GM12878 (cell line): ENCODE data around the gene KRTAP10-1. TPM values are rescaled to one million over a fixed set of nuclear protein-coding genes. Genes with fewer than 3 reads are reported as not detected.

Source experiments
- ATAC-seq: fragments of 200-7000 bp; cut with Tn5 transposase; 3 replicates; pipeline ENCODE4 v1.9.1; 2020; ENCODE audit warnings: mild to moderate bottlenecking, moderate library complexity
- BruUV-seq: library from RNA; stranded (reverse); fragments of 400-500 nt; replicated peaks from 2 replicates; lab custom pipeline; 2021; lab: Mats Ljungman, UMichigan
- CTCF ChIA-PET: fragments of 300-600 bp; sonication (Branson Sonifier 250); formaldehyde crosslinking; extraction: SDS; loops from one replicate; lab custom pipeline; 2021; ENCODE audit warnings: inconsistent platforms; lab: Yijun Ruan, JAX
- POLR2A ChIA-PET: fragments of 350-600 bp; formaldehyde crosslinking; extraction: SDS; loops from one replicate; lab custom pipeline; 2021; ENCODE audit warnings: inconsistent platforms; lab: Charles Lee
- RAD21 ChIA-PET: fragments of 300-600 bp; sonication (Branson Sonifier 250); formaldehyde crosslinking; loops from one replicate; lab custom pipeline; 2023; ENCODE audit warnings: antibody characterized with exemption; ENCODE audit not compliant: unreplicated experiment; lab: Charles Lee
- SMC1A ChIA-PET: fragments of 300-600 bp; sonication (Branson Sonifier 250); formaldehyde crosslinking; loops from one replicate; lab custom pipeline; 2023; ENCODE audit not compliant: unreplicated experiment, uncharacterized antibody; lab: Charles Lee
- DNase-seq: peaks from one replicate; pipeline ENCODE4 v3.0.0-alpha.2; 2011; ENCODE audit warnings: low read depth, low spot score
- FAIRE-seq: peaks from 3 replicates; lab custom pipeline; 2011; peaks lifted over from hg19 to GRCh38; lab: Jason Lieb, UNC
- H2AFZ ChIP-seq: 2 replicates; pipeline ENCODE4 v1.6.0; 2011; ENCODE audit warnings: low read depth, low read length, control low read depth; ENCODE audit not compliant: control insufficient read depth
- H3K27ac ChIP-seq: 2 replicates; pipeline ENCODE4 v1.5.1; 2011; ENCODE audit warnings: control low read depth; ENCODE audit not compliant: control insufficient read depth, insufficient read depth
- H3K27me3 ChIP-seq, 2 experiments: replicated peaks in 1 of 2; 2 replicates each; pipeline versions ENCODE4 v1.6.0 to v1.6.1; 2011; ENCODE audit warnings: low read length in 1 of 2; ENCODE audit not compliant: control insufficient read depth in 2 of 2, insufficient read depth in 2 of 2
- H3K36me3 ChIP-seq, 2 experiments: 2 replicates each; pipeline ENCODE4 v1.5.1; 2011; ENCODE audit warnings: low read length in 1 of 2; ENCODE audit not compliant: control insufficient read depth in 2 of 2, insufficient read depth in 2 of 2
- H3K4me1 ChIP-seq: 2 replicates; pipeline ENCODE4 v1.6.1; 2011; ENCODE audit warnings: mild to moderate bottlenecking, low read length, moderate library complexity, mixed read lengths; ENCODE audit not compliant: control insufficient read depth, insufficient read depth
- H3K4me2 ChIP-seq: 2 replicates; pipeline ENCODE4 v1.6.0; 2011; ENCODE audit warnings: control low read depth; ENCODE audit not compliant: control insufficient read depth, insufficient read depth
- H3K4me3 ChIP-seq: fragments of 200-600 bp; sonication (generic); 2 replicates; pipeline ENCODE4 v1.5.1; 2016
- H3K79me2 ChIP-seq: 2 replicates; pipeline ENCODE4 v1.6.0; 2011; ENCODE audit warnings: low read length; ENCODE audit not compliant: control insufficient read depth, insufficient read depth
- H3K9ac ChIP-seq: 2 replicates; pipeline ENCODE4 v1.8.0; 2011; ENCODE audit warnings: low read length, control low read depth, mixed read lengths; ENCODE audit not compliant: control insufficient read depth, insufficient read depth
- H3K9me3 ChIP-seq: replicated peaks from 3 replicates; pipeline ENCODE4 v1.5.1; 2011; ENCODE audit warnings: mild to moderate bottlenecking, low read length; ENCODE audit not compliant: control insufficient read depth, insufficient read depth
- H4K20me1 ChIP-seq: 2 replicates; pipeline ENCODE4 v1.6.0; 2011; ENCODE audit not compliant: control insufficient read depth, insufficient read depth
- CHD2 ChIP-seq: IDR thresholded peaks from 2 replicates; pipeline ENCODE4 v1.6.1; 2011; ENCODE audit warnings: low read depth, low read length, improper control_type of control experiment, borderline replicate concordance
- CREM ChIP-seq: IDR thresholded peaks from 2 replicates; pipeline ENCODE4 v1.6.1; 2014; ENCODE audit warnings: antibody characterized with exemption, low read depth
- EED ChIP-seq: sonication (generic); IDR thresholded peaks from 2 replicates; pipeline ENCODE4 v1.6.1; 2016; ENCODE audit warnings: antibody characterized with exemption, low read depth
- JUND ChIP-seq: IDR thresholded peaks from 2 replicates; pipeline ENCODE4 v1.6.1; 2012; ENCODE audit warnings: low read depth, mild to moderate bottlenecking, low read length, improper control_type of control experiment, moderate library complexity
- MTA3 ChIP-seq: IDR thresholded peaks from 2 replicates; pipeline ENCODE4 v1.6.1; 2012; ENCODE audit warnings: low read length, inconsistent platforms, borderline replicate concordance
- MYB ChIP-seq: fragments of 150-350 bp; IDR thresholded peaks from 2 replicates; pipeline ENCODE4 v1.6.1; 2014; ENCODE audit warnings: mild to moderate bottlenecking, low read depth, low read length, borderline replicate concordance
- NFIC ChIP-seq: IDR thresholded peaks from 2 replicates; pipeline ENCODE4 v1.6.1; 2012; ENCODE audit warnings: low read depth, mild to moderate bottlenecking, inconsistent platforms, low read length, moderate library complexity
- PAX5 ChIP-seq: IDR thresholded peaks from 2 replicates; pipeline ENCODE4 v1.6.1; 2011; ENCODE audit warnings: low read depth, low read length, borderline replicate concordance
- POLR2AphosphoS2 ChIP-seq: IDR thresholded peaks from 2 replicates; pipeline ENCODE4 v1.6.1; 2011; ENCODE audit warnings: low read depth, mild to moderate bottlenecking, low read length, improper control_type of control experiment, moderate library complexity
- RCOR1 ChIP-seq: conservative IDR thresholded peaks from 2 replicates; pipeline ENCODE4 v1.6.1; 2012; ENCODE audit warnings: low read depth, low read length, improper control_type of control experiment
- RELA ChIP-seq: fragments of 450-650 bp; IDR thresholded peaks from 2 replicates; pipeline ENCODE4 v1.8.0; 2014; ENCODE audit warnings: borderline replicate concordance; ENCODE audit not compliant: partially characterized antibody
- SKIL ChIP-seq: fragments of 450-650 bp; IDR thresholded peaks from 2 replicates; pipeline ENCODE4 v1.6.1; 2017; ENCODE audit warnings: mild to moderate bottlenecking, low read depth, inconsistent platforms; ENCODE audit not compliant: poor library complexity, severe bottlenecking
- SMAD5 ChIP-seq: IDR thresholded peaks from 2 replicates; pipeline ENCODE4 v1.6.1; 2016; ENCODE audit warnings: antibody characterized with exemption, low read depth
- SREBF1 ChIP-seq: IDR thresholded peaks from 2 replicates; pipeline ENCODE4 v1.6.1; 2012; ENCODE audit warnings: mild to moderate bottlenecking, low read length
- TCF12 ChIP-seq: IDR thresholded peaks from 2 replicates; pipeline ENCODE4 v1.6.1; 2011; ENCODE audit warnings: low read depth, mild to moderate bottlenecking, low read length
- ZNF274 ChIP-seq: IDR thresholded peaks from one replicate; pipeline ENCODE4 v1.8.0; 2011; ENCODE audit not compliant: insufficient read length, insufficient read depth
- ZNF384 ChIP-seq: IDR thresholded peaks from 2 replicates; pipeline ENCODE4 v1.6.1; 2012; ENCODE audit warnings: low read depth, mild to moderate bottlenecking, low read length, improper control_type of control experiment, borderline replicate concordance
- WGBS: methylation state at CpG from one replicate; pipeline ENCODE4 v1.1.6; 2016; ENCODE audit warnings: low lambda C conversion rate; ENCODE audit not compliant: insufficient replicate concordance, insufficient coverage; ENCODE audit errors: missing lambda C conversion rate; 5-methylcytosine and 5-hydroxymethylcytosine counted together
- in situ Hi-C: fragments of 300-500 bp; cut with MboI; formaldehyde crosslinking; loops from 9 replicates; pipeline ENCODE4 v1.14.3; 2018; ENCODE audit warnings: mixed read lengths
- intact Hi-C: fragments of 100-400 bp; cut with micrococcal nuclease; formaldehyde crosslinking; loops from one replicate; pipeline ENCODE4 v1.14.2; 2022; ENCODE audit not compliant: unreplicated experiment
- polyA plus RNA-seq, 11 experiments: library from polyadenylated mRNA; depleted of rRNA in 4 of 11; unstranded in 6 of 11; stranded (reverse) in 5 of 11; fragments of >200 nt; fragmentation: Nextera tagmentation in 4 of 11; fragmentation: Illumina TruSeq in 1 of 11; extraction: Ambion mirVana in 4 of 11; extraction: Trizol in 1 of 11; gene quantifications; 1 replicate in 1 of 11; 2 replicates in 10 of 11; pipeline versions ENCODE4 v1.2.1 to v1.2.3, GENCODE V29; 2011 to 2016; ENCODE audit warnings: inconsistent platforms in 2 of 11, missing spikeins in 2 of 11, low read depth in 1 of 11
- total RNA-seq, 4 experiments: library from RNA; depleted of rRNA in 3 of 4; stranded (reverse); fragments of >200 nt in 3 of 4; fragmentation: Illumina TruSeq in 1 of 4; extraction: Trizol in 1 of 4; gene quantifications; 2 replicates each; pipeline versions ENCODE4 v1.2.1 to v1.2.3, GENCODE V29; 2013 to 2021

KRTAP10-1 gene
- total and polyA plus RNA-seq, 10 of the 15 experiments (the other 5 are each of a cell fraction or from before 2014, with no cell fraction given) = not detected

- ChIA-PET POLR2A (no interaction called here), SMC1A (no interaction called here), RAD21 (no interaction called here), CTCF (no interaction called here)
- Histone ChIP-seq H3K9me3 (no peaks in the 10 kb centered on the region; the same call in 2 of the 3 replicates), H2AFZ (no peak overlapping the region), H3K4me2 (no peak overlapping the region), H3K27ac (no peak overlapping the region), H3K4me1 (no peaks in the 10 kb centered on the region), H4K20me1 (no peaks in the 10 kb centered on the region), H3K27me3 (no peaks in the 10 kb centered on the region), H3K36me3 (no peaks in the 10 kb centered on the region), H3K9ac (no peak overlapping the region), H3K79me2 (no peaks in the 10 kb centered on the region), H3K4me3 (no peak overlapping the region)
- DNase-seq (no peak), FAIRE-seq (no peak), ATAC-seq (no peak)
- 33% methylated on average over 18 of the region's 18 CpGs for WGBS
- TF ChIP-seq RELA (no peak), POLR2AphosphoS2 (no peak), MYB (no peak), JUND (no peak), CHD2 (no peak), SREBF1 (no peak), NFIC (no peak), ZNF384 (no peak), TCF12 (no peak), PAX5 (no peak), MTA3 (no peak), CREM (no peak), RCOR1 (no peak), SKIL (no peak), ZNF274 (no peak), SMAD5 (no peak), EED (no peak)
- intact Hi-C loops = no loop called here
- BruUV-seq = no TSS peak
- in situ Hi-C loops = no loop called here
These were observed 11.9 kb downstream of the KRTAP10-1 start for GRCh38 chr21:44527983-44528633.
